Liver (tissue), 9 donors: Measurements from ENCODE around the gene CYBB. TPM values are rescaled to one million over a fixed set of nuclear protein-coding genes. Genes with fewer than 3 reads are reported as not detected.

ENCODE experiments used
- DNase-seq: peaks from one replicate; pipeline ENCODE4 v3.0.0-alpha.2; 2017; ENCODE audit warnings: low spot score
- H3K27ac ChIP-seq, 2 donors: one replicate each; pipeline ENCODE4 v1.7.0; 2013; ENCODE audit warnings: inconsistent platforms in 2 of 2, low read length in 2 of 2, control low read depth in 1 of 2, low read depth in 1 of 2, mild to moderate bottlenecking in 1 of 2
- H3K27me3 ChIP-seq, 4 donors: one replicate each; pipeline versions ENCODE4 v1.6.1 to v1.7.0; 2013; ENCODE audit warnings: low read length in 3 of 4, inconsistent platforms in 1 of 4, mild to moderate bottlenecking in 1 of 4, moderate library complexity in 1 of 4; ENCODE audit not compliant: control insufficient read depth in 4 of 4, insufficient read depth in 4 of 4
- H3K36me3 ChIP-seq, 4 donors: one replicate each; pipeline versions ENCODE4 v1.6.1 to v1.7.0; 2013; ENCODE audit warnings: low read length in 3 of 4, mild to moderate bottlenecking in 3 of 4, low read depth in 1 of 4, moderate library complexity in 1 of 4; ENCODE audit not compliant: control insufficient read depth in 4 of 4, insufficient read depth in 3 of 4
- H3K4me1 ChIP-seq, 4 donors: one replicate each; pipeline versions ENCODE4 v1.6.1 to v1.7.0; 2013; ENCODE audit warnings: low read length in 3 of 4, mild to moderate bottlenecking in 3 of 4, moderate library complexity in 1 of 4; ENCODE audit not compliant: control insufficient read depth in 4 of 4, insufficient read depth in 4 of 4
- H3K4me3 ChIP-seq, 3 donors: one replicate each; pipeline versions ENCODE4 v1.6.1 to v1.7.0; 2013; ENCODE audit warnings: low read length in 3 of 3, control low read depth in 1 of 3, low read depth in 1 of 3, mild to moderate bottlenecking in 1 of 3
- H3K9ac ChIP-seq, 2 donors: one replicate each; pipeline ENCODE4 v1.7.0; 2013; ENCODE audit warnings: low read length in 2 of 2, mild to moderate bottlenecking in 2 of 2, moderate library complexity in 2 of 2, control low read depth in 1 of 2, low read depth in 1 of 2
- H3K9me3 ChIP-seq, 4 donors: one replicate each; pipeline versions ENCODE4 v1.6.1 to v1.7.0; 2013; ENCODE audit warnings: low read length in 3 of 4; ENCODE audit not compliant: control insufficient read depth in 4 of 4
- EGR1 ChIP-seq, 2 donors: IDR thresholded peaks; 2 replicates each; pipeline ENCODE4 v1.6.1; 2016 to 2018; ENCODE audit warnings: antibody characterized with exemption in 2 of 2, low read depth in 2 of 2
- FOXA1 ChIP-seq: IDR thresholded peaks from 2 replicates; pipeline ENCODE4 v1.6.1; 2016; ENCODE audit warnings: antibody characterized with exemption
- FOXA2 ChIP-seq: IDR thresholded peaks from 2 replicates; pipeline ENCODE4 v1.6.1; 2016; ENCODE audit warnings: antibody characterized with exemption
- HNF4A ChIP-seq, 2 donors: conservative IDR thresholded peaks; 2 replicates each; pipeline ENCODE4 v1.6.1; 2016; ENCODE audit warnings: antibody characterized with exemption in 2 of 2, mild to moderate bottlenecking in 2 of 2
- HNF4G ChIP-seq: IDR thresholded peaks from 2 replicates; pipeline ENCODE4 v1.6.1; 2016; ENCODE audit warnings: antibody characterized with exemption
- JUND ChIP-seq, 2 donors: IDR thresholded peaks; 2 replicates each; pipeline ENCODE4 v1.6.1; 2016; ENCODE audit warnings: antibody characterized with exemption in 2 of 2
- NR2F2 ChIP-seq: IDR thresholded peaks from 2 replicates; pipeline ENCODE4 v1.6.1; 2016; ENCODE audit warnings: antibody characterized with exemption
- RAD21 ChIP-seq, 2 donors: IDR thresholded peaks; 2 replicates each; pipeline ENCODE4 v1.6.1; 2016; ENCODE audit warnings: antibody characterized with exemption in 2 of 2, mild to moderate bottlenecking in 2 of 2
- RXRA ChIP-seq, 2 donors: IDR thresholded peaks; 2 replicates each; pipeline ENCODE4 v1.6.1; 2017 to 2018; ENCODE audit warnings: antibody characterized with exemption in 2 of 2, mild to moderate bottlenecking in 1 of 2
- SP1 ChIP-seq: IDR thresholded peaks from 2 replicates; pipeline ENCODE4 v1.6.1; 2018; ENCODE audit warnings: antibody characterized with exemption, mild to moderate bottlenecking
- YY1 ChIP-seq: IDR thresholded peaks from 2 replicates; pipeline ENCODE4 v1.6.1; 2016; ENCODE audit warnings: antibody characterized with exemption, mild to moderate bottlenecking
- WGBS: extraction: QIAGEN DNeasy Blood & Tissue Kit; methylation state at CpG from one replicate; pipeline ENCODE4 v1.1.7; 2013; 5-methylcytosine and 5-hydroxymethylcytosine counted together
- polyA plus RNA-seq, 2 donors: library from polyadenylated mRNA; stranded (reverse) in 1 of 2; unstranded in 1 of 2; fragments of 200-250 nt in 1 of 2; fragments of >200 nt in 1 of 2; fragmentation: Nextera tagmentation in 1 of 2; extraction: Ambion mirVana in 1 of 2; gene quantifications; one replicate each; pipeline versions ENCODE4 v1.2.1 to v1.2.3, GENCODE V29; 2013 to 2015
- total RNA-seq, 2 donors: library from RNA; depleted of rRNA; stranded (reverse); fragments of >200 nt; gene quantifications; one replicate each; pipeline ENCODE4 v1.2.3, GENCODE V29; 2014
- TF ChIP-seq, protein P1 (sequence below): fragments of 150-350 bp; IDR thresholded peaks from 2 replicates; pipeline ENCODE4 v1.5.1; 2017; ENCODE audit warnings: improper control_type of control experiment, low read depth, low read length; ENCODE audit not compliant: missing input control
- TF ChIP-seq, protein P2 (sequence below): IDR thresholded peaks from 2 replicates; pipeline ENCODE4 v1.6.1; 2016; ENCODE audit warnings: antibody characterized with exemption
- donor health status: healthy.
- donor health status: healthy.
- donor health status: healthy.
- donor health status: healthy.
- donor health status: healthy.

CYBB gene
- total and polyA plus RNA-seq, 4 donors: 2.8 to 65.7 (median 14.5) TPM

DNA sequence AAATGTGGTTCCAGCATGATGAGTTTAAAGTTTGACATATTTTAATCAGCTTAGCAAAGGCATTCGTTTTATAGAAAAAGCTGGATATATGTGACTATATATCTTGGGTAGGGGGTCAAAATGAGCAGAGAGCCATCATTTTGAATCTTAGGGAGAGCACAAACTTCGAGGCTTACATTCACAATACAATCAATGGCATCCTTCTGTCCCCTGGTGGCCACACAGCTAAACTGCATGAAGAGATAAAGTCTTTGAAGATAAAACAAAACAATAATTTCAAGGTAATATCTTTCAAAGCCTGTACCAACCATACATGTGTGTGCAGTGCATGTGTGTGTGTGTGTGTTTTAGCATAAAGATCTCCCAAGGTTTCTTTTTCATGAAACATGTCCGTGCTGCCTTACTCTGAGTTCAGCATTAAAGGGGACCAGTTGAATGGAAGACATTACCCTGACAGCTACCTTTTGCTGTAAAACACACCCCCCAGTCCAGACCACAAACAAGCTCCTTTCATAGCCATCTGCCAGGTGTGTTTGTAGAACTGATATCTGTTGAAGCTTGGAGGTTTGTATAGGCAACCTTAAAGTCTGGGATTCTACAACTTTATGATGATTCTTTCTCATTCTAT, 45.5 kb downstream of the CYBB start:
- H3K9me3 ChIP-seq: no peaks in the 10 kb centered on the region
- H3K4me1 ChIP-seq: peaks cover 0 to 14% (median 5%) of the 10 kb centered on the region in 4 donors
- H3K27ac ChIP-seq: peak overlapping the region in 1 of 2 donors; percentile 51
- H3K4me3 ChIP-seq: no peak overlapping the region
- peak; percentile 36 for DNase-seq
- no peaks in the 10 kb centered on the region for H3K36me3 ChIP-seq
- WGBS: 15% methylated on average over 3 of the region's 3 CpGs
- no peaks in the 10 kb centered on the region for H3K27me3 ChIP-seq
- TF ChIP-seq FOXA2: no peak
- no peak for TF ChIP-seq JUND (IDR thresholded peaks at IDR 0.05)
- TF ChIP-seq EGR1 (IDR thresholded peaks at IDR 0.05; ENCODE audit: low read depth in 2 of 2): no peak
- TF ChIP-seq RAD21 (IDR thresholded peaks at IDR 0.05): peak; percentile 81 to 87
- no peak for TF ChIP-seq FOXA1
- TF ChIP-seq NR2F2: no peak
- no peak for TF ChIP-seq HNF4A (conservative IDR thresholded peaks at IDR 0.05)
- TF ChIP-seq, protein P1, sequence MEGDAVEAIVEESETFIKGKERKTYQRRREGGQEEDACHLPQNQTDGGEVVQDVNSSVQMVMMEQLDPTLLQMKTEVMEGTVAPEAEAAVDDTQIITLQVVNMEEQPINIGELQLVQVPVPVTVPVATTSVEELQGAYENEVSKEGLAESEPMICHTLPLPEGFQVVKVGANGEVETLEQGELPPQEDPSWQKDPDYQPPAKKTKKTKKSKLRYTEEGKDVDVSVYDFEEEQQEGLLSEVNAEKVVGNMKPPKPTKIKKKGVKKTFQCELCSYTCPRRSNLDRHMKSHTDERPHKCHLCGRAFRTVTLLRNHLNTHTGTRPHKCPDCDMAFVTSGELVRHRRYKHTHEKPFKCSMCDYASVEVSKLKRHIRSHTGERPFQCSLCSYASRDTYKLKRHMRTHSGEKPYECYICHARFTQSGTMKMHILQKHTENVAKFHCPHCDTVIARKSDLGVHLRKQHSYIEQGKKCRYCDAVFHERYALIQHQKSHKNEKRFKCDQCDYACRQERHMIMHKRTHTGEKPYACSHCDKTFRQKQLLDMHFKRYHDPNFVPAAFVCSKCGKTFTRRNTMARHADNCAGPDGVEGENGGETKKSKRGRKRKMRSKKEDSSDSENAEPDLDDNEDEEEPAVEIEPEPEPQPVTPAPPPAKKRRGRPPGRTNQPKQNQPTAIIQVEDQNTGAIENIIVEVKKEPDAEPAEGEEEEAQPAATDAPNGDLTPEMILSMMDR: peak; percentile 90
- TF ChIP-seq HNF4G: no peak
- no peak for TF ChIP-seq RXRA (IDR thresholded peaks at IDR 0.05)
- no peak for TF ChIP-seq YY1
- no peak overlapping the region for H3K9ac ChIP-seq

DNA sequence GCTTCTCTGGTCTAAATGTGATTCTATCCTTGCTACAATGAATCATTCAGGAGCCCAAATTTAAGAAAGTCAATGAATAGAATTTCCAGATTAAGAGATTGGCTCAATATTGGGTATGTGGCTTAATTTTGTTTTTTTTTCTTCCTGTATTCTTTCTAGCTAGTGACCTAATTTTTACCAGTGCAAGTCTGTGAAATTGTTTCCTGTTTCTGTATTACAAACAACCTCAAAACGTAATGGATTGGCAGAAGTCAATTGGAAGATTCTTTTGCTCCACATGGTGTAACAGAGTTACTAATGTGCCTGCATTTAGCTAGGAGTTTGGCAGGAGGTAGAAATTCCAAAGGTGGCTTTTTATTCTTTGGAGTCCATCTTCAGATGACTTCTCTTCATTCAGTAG, 49.9 kb downstream of the CYBB start:
- no peaks in the 10 kb centered on the region for H3K9me3 ChIP-seq

DNA sequence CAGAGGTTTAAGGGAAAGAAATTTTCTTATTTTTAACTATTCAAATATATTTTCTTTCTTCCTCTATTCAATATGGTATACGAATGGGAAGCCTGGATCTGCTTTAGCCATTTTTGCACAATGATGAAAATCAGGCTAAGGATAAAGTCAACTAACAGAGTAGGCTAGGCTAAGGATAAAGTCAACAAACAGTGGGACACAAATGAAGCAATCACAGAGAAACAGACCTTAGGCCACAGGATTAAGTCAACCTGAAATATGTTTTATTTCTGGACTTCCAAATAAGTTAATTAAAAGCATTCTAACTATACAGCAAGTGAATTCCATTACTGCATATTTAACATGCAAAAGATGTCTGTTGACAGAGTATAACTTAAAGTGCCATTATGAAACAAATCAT, 50.5 kb downstream of the CYBB start:
- WGBS: 43% methylated on average over 1 of the region's 1 CpG

More for the DNA sequence above, 49.9 kb downstream of the CYBB start:
- Histone ChIP-seq H3K9ac (no peak overlapping the region), H3K4me1 (peaks cover 0 to 7% (median 3%) of the 10 kb centered on the region in 4 donors), H3K36me3 (no peaks in the 10 kb centered on the region), H3K27me3 (no peaks in the 10 kb centered on the region), H3K4me3 (no peak overlapping the region), H3K27ac (no peak overlapping the region)
- no peak for DNase-seq
- TF ChIP-seq HNF4A (conservative IDR thresholded peaks at IDR 0.05): no peak
- no peak for TF ChIP-seq HNF4G
- TF ChIP-seq SP1: no peak
- 47% methylated on average over 1 of the region's 1 CpG for WGBS

More for the DNA sequence above, 50.5 kb downstream of the CYBB start:
- H3K27ac ChIP-seq: no peak overlapping the region
- no peak overlapping the region for H3K4me3 ChIP-seq
- DNase-seq: no peak
- H3K4me1 ChIP-seq: peaks cover 0 to under 1% (median 0%) of the 10 kb centered on the region in 4 donors
- no peak overlapping the region for H3K9ac ChIP-seq
- H3K27me3 ChIP-seq: no peaks in the 10 kb centered on the region
- H3K36me3 ChIP-seq: no peaks in the 10 kb centered on the region
- TF ChIP-seq RXRA (IDR thresholded peaks at IDR 0.05) (peak; percentile 16 to 46), EGR1 (IDR thresholded peaks at IDR 0.05; ENCODE audit: low read depth in 2 of 2) (no peak), HNF4G (no peak), RAD21 (IDR thresholded peaks at IDR 0.05) (peak in 1 of 2 donors; percentile 41), HNF4A (conservative IDR thresholded peaks at IDR 0.05) (peak; percentile 36 to 49), JUND (IDR thresholded peaks at IDR 0.05) (peak in 1 of 2 donors; percentile 25), FOXA2 (peak; percentile 75), SP1 (peak; percentile 14), NR2F2 (no peak), YY1 (peak; percentile 48), FOXA1 (peak; percentile 43)
- TF ChIP-seq, protein P2, sequence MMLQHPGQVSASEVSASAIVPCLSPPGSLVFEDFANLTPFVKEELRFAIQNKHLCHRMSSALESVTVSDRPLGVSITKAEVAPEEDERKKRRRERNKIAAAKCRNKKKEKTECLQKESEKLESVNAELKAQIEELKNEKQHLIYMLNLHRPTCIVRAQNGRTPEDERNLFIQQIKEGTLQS: no peak
- no peaks in the 10 kb centered on the region for H3K9me3 ChIP-seq
